Caco-2 (cell line): ENCODE data around the gene FOXP1. TPM values are rescaled to one million over a fixed set of nuclear protein-coding genes. Genes with fewer than 3 reads are reported as not detected.

Experiments used
- BruUV-seq: library from RNA; stranded (reverse); fragments of 400-500 nt; replicated peaks from 2 replicates; lab custom pipeline; 2021; lab: Mats Ljungman, UMichigan
- CTCF ChIA-PET: fragments of 300-600 bp; sonication (Branson Sonifier 250); formaldehyde crosslinking; loops from one replicate; lab custom pipeline; 2022; ENCODE audit warnings: antibody characterized with exemption; lab: Charles Lee
- POLR2A ChIA-PET: fragments of 300-600 bp; sonication (Branson Sonifier 250); formaldehyde crosslinking; loops from one replicate; lab custom pipeline; 2022; ENCODE audit warnings: antibody characterized with exemption; lab: Charles Lee
- DNase-seq, 2 experiments: peaks; one replicate each; pipeline versions ENCODE4 v3.0.0 to v3.0.0-alpha.2; 2020 to 2022
- H3K27me3 ChIP-seq: replicated peaks from 2 replicates; pipeline ENCODE4 v1.6.0; 2011; ENCODE audit warnings: low read length; ENCODE audit not compliant: control insufficient read depth, insufficient read depth
- H3K36me3 ChIP-seq: 2 replicates; pipeline ENCODE4 v1.5.1; 2011; ENCODE audit warnings: low read length; ENCODE audit not compliant: control insufficient read depth, insufficient read depth
- H3K4me1 ChIP-seq: fragments of 250-450 bp; sonication (Bioruptor Pico); 2 replicates; pipeline ENCODE4 v1.5.1; 2020; ENCODE audit warnings: mild to moderate bottlenecking
- H3K4me3 ChIP-seq: 2 replicates; pipeline ENCODE4 v1.5.1; 2011; ENCODE audit warnings: low read depth, mild to moderate bottlenecking, control low read depth, low read length
- H3K9me3 ChIP-seq: fragments of 250-450 bp; sonication (Bioruptor Pico); 2 replicates; pipeline ENCODE4 v1.5.1; 2020; ENCODE audit warnings: mild to moderate bottlenecking, moderate library complexity
- H3K27ac Mint-ChIP-seq: one replicate; pipeline ENCODE4 v1.8.0; 2022; ENCODE audit warnings: mixed read lengths; ENCODE audit not compliant: unreplicated experiment
- H3K27me3 Mint-ChIP-seq: one replicate; pipeline ENCODE4 v1.8.0; 2022; ENCODE audit warnings: mixed read lengths; ENCODE audit not compliant: insufficient read depth, unreplicated experiment
- H3K36me3 Mint-ChIP-seq: one replicate; pipeline ENCODE4 v1.8.0; 2022; ENCODE audit warnings: mild to moderate bottlenecking, mixed read lengths; ENCODE audit not compliant: insufficient read depth, unreplicated experiment
- H3K4me1 Mint-ChIP-seq: one replicate; pipeline ENCODE4 v1.8.0; 2022; ENCODE audit warnings: low read depth, mixed read lengths; ENCODE audit not compliant: unreplicated experiment
- H3K4me3 Mint-ChIP-seq: one replicate; pipeline ENCODE4 v1.8.0; 2022; ENCODE audit warnings: mild to moderate bottlenecking, moderate library complexity, mixed read lengths; ENCODE audit not compliant: unreplicated experiment
- H3K9me3 Mint-ChIP-seq: one replicate; pipeline ENCODE4 v1.8.0; 2022; ENCODE audit warnings: mixed read lengths; ENCODE audit not compliant: unreplicated experiment
- intact Hi-C: fragments of 100-400 bp; cut with micrococcal nuclease; formaldehyde crosslinking; loops from one replicate; pipeline ENCODE4 v1.10.0; 2022; ENCODE audit not compliant: unreplicated experiment
- total RNA-seq: library from RNA; stranded (reverse); gene quantifications from 2 replicates; pipeline ENCODE4 v1.2.3, GENCODE V29; 2022
- TF ChIP-seq, protein P1 (sequence below), 2 experiments: fragments of 200-600 bp in 1 of 2; IDR thresholded peaks; 1 replicate in 1 of 2; 2 replicates in 1 of 2; pipeline versions ENCODE4 v1.5.1 to v1.8.0; 2011 to 2022; ENCODE audit warnings: antibody characterized with exemption in 1 of 2, control low read depth in 1 of 2, inconsistent platforms in 1 of 2, low read depth in 1 of 2, low read length in 1 of 2, mild to moderate bottlenecking in 1 of 2, moderate library complexity in 1 of 2; ENCODE audit not compliant: insufficient read depth in 1 of 2, severe bottlenecking in 1 of 2, unreplicated experiment in 1 of 2

Gene FOXP1
- total RNA-seq, 1 experiment from 2014 or later = 131 TPM

DNA sequence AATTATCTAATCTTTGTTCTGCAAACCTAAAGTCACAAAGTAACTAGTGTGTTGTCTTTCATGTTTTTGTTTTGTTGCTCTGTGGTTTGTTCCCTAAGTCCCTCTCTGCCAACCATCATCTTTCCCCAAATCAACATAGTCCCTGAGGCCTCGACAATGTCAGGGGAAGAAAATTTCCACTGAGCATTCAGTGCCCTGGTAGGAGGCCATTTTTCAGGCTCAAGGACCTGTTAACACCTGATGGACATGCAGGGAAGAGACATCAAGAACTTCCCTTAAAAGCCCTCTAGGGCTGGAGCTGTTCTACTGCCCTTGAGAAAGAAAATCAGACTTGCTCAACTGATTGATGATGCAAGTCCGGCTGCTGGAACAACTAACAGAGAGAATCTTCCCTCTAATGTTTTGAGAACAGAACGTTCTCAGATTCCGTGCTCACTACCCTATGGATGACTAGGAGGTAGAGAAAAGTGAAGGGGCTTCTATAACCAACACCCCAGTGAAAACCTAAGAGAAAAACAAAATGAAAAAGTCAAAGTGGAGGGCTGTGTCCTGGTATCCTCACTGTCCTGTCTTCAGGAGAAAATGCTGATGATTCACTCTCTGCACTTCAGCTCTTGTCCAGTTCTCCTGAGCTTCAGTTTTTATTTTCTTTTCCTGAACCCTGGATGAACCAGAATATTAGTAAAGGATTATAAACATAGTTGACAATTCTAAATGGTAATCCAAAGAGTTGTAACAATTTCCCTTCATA is 373.1 kb downstream of the FOXP1 start:
- Mint-ChIP-seq H3K27me3 (no peaks in the 10 kb centered on the region), H3K4me1 (peaks cover 39% of the 10 kb centered on the region), H3K9me3 (no peaks in the 10 kb centered on the region), H3K36me3 (peaks cover 14% of the 10 kb centered on the region), H3K27ac (peak overlapping the region; percentile 66), H3K4me3 (peak overlapping the region; percentile 12)
- no peaks in the 10 kb centered on the region for H3K27me3 ChIP-seq
- DNase-seq = peak in 1 of 2 experiments; percentile 56
- no TSS peak for BruUV-seq
- H3K4me1 ChIP-seq = peaks cover 50% of the 10 kb centered on the region
- H3K36me3 ChIP-seq = no peaks in the 10 kb centered on the region; the same call in 1 of the 2 replicates
- no peaks in the 10 kb centered on the region for H3K9me3 ChIP-seq
- CTCF ChIA-PET = no interaction called here
- TF ChIP-seq, protein P1, sequence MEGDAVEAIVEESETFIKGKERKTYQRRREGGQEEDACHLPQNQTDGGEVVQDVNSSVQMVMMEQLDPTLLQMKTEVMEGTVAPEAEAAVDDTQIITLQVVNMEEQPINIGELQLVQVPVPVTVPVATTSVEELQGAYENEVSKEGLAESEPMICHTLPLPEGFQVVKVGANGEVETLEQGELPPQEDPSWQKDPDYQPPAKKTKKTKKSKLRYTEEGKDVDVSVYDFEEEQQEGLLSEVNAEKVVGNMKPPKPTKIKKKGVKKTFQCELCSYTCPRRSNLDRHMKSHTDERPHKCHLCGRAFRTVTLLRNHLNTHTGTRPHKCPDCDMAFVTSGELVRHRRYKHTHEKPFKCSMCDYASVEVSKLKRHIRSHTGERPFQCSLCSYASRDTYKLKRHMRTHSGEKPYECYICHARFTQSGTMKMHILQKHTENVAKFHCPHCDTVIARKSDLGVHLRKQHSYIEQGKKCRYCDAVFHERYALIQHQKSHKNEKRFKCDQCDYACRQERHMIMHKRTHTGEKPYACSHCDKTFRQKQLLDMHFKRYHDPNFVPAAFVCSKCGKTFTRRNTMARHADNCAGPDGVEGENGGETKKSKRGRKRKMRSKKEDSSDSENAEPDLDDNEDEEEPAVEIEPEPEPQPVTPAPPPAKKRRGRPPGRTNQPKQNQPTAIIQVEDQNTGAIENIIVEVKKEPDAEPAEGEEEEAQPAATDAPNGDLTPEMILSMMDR (IDR thresholded peaks at IDR 0.05; ENCODE audit: insufficient read depth in 1 of 2, low read depth in 1 of 2, low read length in 1 of 2, severe bottlenecking in 1 of 2, unreplicated experiment in 1 of 2) = peak in 1 of 2 experiments; percentile 15
- intact Hi-C loops = no loop called here
- POLR2A ChIA-PET = no interaction called here
- no peak overlapping the region for H3K4me3 ChIP-seq

DNA sequence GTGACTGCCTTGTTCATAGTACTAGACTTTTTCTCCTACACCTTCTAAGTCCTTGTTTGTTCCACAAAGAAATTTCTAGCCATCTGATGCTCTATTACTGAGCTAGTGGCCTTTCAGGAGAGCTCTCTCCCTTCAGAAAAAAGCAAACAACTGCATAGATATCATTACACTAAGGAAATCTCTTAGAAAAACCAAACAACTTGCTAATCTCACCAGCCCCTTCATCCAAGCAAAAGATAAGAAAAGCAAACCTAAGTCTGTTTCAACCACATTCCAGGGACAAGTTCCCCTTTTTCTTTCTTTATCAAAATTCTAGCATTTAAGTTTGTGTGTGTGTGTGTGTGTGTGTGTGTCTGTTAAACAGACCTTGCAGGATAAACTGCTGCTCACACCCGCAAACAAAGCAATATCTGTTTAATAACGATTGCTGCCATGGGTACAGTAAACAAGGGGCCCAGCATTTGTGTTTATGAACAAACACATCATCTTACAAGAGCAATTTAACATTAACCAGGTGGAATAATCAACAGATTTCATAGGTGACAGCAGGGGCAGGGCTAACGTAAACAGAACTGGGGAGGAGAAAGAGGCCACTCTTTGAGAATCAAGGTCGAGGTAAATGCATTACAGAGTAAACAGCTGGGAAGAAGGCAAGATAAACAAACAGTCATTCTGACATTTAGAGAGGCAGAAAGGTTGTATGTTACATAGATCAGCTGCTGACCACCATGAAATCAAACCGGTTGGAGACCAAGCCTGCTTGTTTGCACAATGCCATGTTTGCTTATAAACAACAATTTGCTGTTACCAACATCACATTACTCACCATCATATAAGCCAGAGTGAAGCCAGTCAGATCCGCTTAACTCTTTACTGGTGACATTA is 375.1 kb downstream of the FOXP1 start:
- ChIA-PET POLR2A (interaction anchor here (0.5 to 1.8 kb wide), 10 partner anchors 18 to 434 kb away, joined by 3 to 12 read pairs (median 4); partner anchors contain the start of gene FOXP1), CTCF (interaction anchor here (0.5 to 1.6 kb wide), 10 partner anchors 17 to 232 kb away, joined by 3 to 7 read pairs (median 4); no protein-coding TSS in a partner anchor)
- H3K27me3 ChIP-seq = no peaks in the 10 kb centered on the region
- peaks cover 54% of the 10 kb centered on the region for H3K4me1 Mint-ChIP-seq
- H3K36me3 Mint-ChIP-seq = peaks cover 19% of the 10 kb centered on the region
- TF ChIP-seq, protein P1 (IDR thresholded peaks at IDR 0.05; ENCODE audit: insufficient read depth in 1 of 2, low read depth in 1 of 2, low read length in 1 of 2, severe bottlenecking in 1 of 2, unreplicated experiment in 1 of 2) = no peak
- intact Hi-C loops = loop anchor here (1.0 to 2.0 kb wide), 13 partner anchors 17 to 374 kb away; partner anchors contain the start of gene FOXP1
- no peaks in the 10 kb centered on the region for H3K9me3 Mint-ChIP-seq
- H3K4me3 Mint-ChIP-seq = peak overlapping the region; percentile 66
- peak overlapping the region; percentile 93 for H3K27ac Mint-ChIP-seq
- peaks cover 60% of the 10 kb centered on the region for H3K4me1 ChIP-seq
- H3K36me3 ChIP-seq = no peaks in the 10 kb centered on the region
- DNase-seq = peak; percentile 84 to 88
- no peaks in the 10 kb centered on the region for H3K27me3 Mint-ChIP-seq
- H3K4me3 ChIP-seq = no peak overlapping the region
- no peaks in the 10 kb centered on the region for H3K9me3 ChIP-seq
- no TSS peak for BruUV-seq

DNA sequence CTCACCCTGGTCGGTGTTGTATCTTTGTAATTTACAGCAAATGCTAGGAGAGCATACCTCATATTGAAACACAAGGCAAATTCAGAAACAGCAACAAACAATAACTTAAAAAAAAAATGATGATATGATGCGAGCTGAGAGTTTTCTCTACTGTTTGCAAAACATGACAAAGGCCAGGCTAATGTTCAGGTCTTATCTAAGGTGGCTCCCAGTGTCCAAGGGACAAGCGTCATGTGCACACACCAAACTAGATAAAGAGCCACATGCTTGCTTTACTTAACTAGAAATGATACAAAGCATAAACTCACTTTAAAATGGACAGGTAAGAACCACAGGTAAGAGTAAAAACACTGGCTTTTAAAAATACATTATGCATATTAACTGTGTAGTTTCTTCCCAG is 375.9 kb downstream of the FOXP1 start:
- peak overlapping the region; percentile 19; the same call in 1 of the 2 replicates for H3K4me3 ChIP-seq
- H3K36me3 ChIP-seq = no peaks in the 10 kb centered on the region
- Mint-ChIP-seq H3K4me3 (peak overlapping the region; percentile 66), H3K27me3 (no peaks in the 10 kb centered on the region), H3K9me3 (no peaks in the 10 kb centered on the region), H3K36me3 (peaks cover 19% of the 10 kb centered on the region), H3K27ac (peak overlapping the region; percentile 93), H3K4me1 (peaks cover 62% of the 10 kb centered on the region)
- H3K9me3 ChIP-seq = no peaks in the 10 kb centered on the region
- peaks cover 69% of the 10 kb centered on the region for H3K4me1 ChIP-seq
- CTCF ChIA-PET = interaction anchor here (0.5 to 1.6 kb wide), 8 partner anchors 17 to 143 kb away, joined by 3 to 7 read pairs (median 3); no protein-coding TSS in a partner anchor
- BruUV-seq = TSS peak; percentile 41
- intact Hi-C loops = loop anchor here (1.0 to 2.0 kb wide), 13 partner anchors 16 to 375 kb away; partner anchors contain the start of gene FOXP1
- POLR2A ChIA-PET = interaction anchor here (0.5 to 1.8 kb wide), 9 partner anchors 17 to 375 kb away, joined by 3 to 12 read pairs (median 4); partner anchors contain the start of gene FOXP1
- H3K27me3 ChIP-seq = no peaks in the 10 kb centered on the region
- peak; percentile 67 for DNase-seq
- TF ChIP-seq, protein P1 (IDR thresholded peaks at IDR 0.05; ENCODE audit: insufficient read depth in 1 of 2, low read depth in 1 of 2, low read length in 1 of 2, severe bottlenecking in 1 of 2, unreplicated experiment in 1 of 2) = no peak
